Adipose tissue (tissue), 3 donors: Measurements from ENCODE around the gene RASGRF2. TPM values are rescaled to one million over a fixed set of nuclear protein-coding genes. Genes with fewer than 3 reads are reported as not detected.
"Not testable (repeated sequence)": the region's sequence is repeated elsewhere in the genome, so short reads cannot be mapped to it uniquely, and the experiment has no call there.

ENCODE experiments used
- H3K27ac ChIP-seq: one replicate; pipeline ENCODE4 v1.5.1; 2013; ENCODE audit warnings: low read depth, low read length
- WGBS, 3 donors: extraction: QIAGEN DNeasy Blood & Tissue Kit; methylation state at CpG; one replicate each; pipeline ENCODE4 v1.1.7; 2013; 5-methylcytosine and 5-hydroxymethylcytosine counted together
- polyA plus RNA-seq, 3 donors: library from polyadenylated mRNA; stranded (reverse); fragments of 200-250 nt; gene quantifications; one replicate each; pipeline ENCODE4 v1.2.3, GENCODE V29; 2013
- donor health status: healthy with polysubstance abuse.
- donor health status: Bipolar disorder and iron deficiency.
- donor health status: healthy.

Gene RASGRF2
- polyA plus RNA-seq, 3 donors: 0.78 to 12.6 (median 12.0) TPM

DNA sequence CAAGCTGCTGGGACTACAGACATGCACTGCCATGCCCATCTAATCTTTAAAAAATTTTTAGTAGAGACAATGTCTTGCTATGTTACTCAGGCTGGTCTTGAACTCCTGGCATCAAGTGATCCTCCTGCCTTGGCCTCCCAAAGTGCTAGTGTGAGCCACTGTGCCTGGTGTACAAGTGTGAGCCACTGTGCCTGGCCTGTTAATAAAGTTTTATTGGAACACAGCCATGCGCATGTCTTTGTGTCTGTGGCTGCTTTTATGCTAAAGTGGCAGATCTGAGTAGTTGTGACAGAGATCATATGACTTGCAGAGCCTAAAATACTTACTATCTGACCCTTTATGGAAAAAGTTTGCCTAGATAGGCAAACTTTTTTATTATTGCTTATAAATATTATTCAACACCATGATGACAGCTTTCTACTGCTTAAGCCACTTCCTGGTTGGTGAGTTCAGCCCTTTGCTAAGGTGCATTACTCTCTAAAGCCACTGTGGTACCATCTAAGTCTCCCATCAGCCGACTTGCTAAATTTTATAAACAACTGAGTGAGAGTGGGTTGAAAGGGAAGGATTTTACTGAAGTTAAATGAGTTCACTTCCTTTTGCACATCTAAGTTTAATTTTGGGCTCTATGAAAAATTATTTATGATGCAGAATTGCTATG lies 133.5 kb downstream of the RASGRF2 start:
- no peak overlapping the region for H3K27ac ChIP-seq
- 60 to 84% (median 80%) methylated on average over 2 of the region's 2 CpGs for WGBS, 3 donors

GRCh38 chr5:81095835-81096234 lies 135.7 kb downstream of the RASGRF2 start:
- WGBS, 3 donors: 88 to 100% (median 97%) methylated on average over 1 of the region's 1 CpG
- H3K27ac ChIP-seq: no peak overlapping the region

- H3K27ac ChIP-seq: no peak overlapping the region
- WGBS, 3 donors: 75 to 88% (median 85%) methylated on average over 3 of the region's 3 CpGs
Observed at GRCh38 chr5:81097713-81098112, 137.6 kb downstream of the RASGRF2 start.

DNA sequence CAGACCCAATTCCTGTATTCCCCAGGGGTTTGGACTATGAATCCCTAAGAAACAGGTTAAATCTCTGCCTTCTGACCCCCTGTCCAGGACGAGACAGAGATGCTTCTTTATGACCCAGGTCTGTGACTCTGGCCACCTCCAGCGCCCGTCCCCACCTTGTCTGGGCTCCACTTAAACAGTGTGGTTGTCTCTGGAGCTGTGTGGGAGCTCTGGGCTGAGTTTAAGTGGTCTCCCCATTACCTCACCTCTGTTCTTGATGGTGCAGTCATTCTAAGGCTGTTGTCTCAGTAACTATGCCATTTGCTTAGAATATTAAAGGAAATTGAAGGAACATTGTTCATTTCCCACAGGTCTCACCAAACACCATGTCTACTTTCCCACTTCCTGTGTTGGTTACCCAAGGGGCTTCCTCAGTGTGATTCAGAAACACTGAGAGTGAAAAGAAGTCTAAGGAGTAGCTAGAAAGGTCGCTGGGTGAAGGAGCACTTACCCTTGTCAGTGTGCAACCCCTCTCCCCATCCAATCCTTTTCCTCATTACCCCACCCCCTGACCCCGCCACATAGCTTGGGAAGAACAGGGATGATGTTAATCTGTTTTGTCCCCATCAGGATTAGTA lies 145.2 kb downstream of the RASGRF2 start:
- H3K27ac ChIP-seq: no peak overlapping the region
- 68 to 76% (median 70%) methylated on average over 5 of the region's 5 CpGs for WGBS, 3 donors

DNA sequence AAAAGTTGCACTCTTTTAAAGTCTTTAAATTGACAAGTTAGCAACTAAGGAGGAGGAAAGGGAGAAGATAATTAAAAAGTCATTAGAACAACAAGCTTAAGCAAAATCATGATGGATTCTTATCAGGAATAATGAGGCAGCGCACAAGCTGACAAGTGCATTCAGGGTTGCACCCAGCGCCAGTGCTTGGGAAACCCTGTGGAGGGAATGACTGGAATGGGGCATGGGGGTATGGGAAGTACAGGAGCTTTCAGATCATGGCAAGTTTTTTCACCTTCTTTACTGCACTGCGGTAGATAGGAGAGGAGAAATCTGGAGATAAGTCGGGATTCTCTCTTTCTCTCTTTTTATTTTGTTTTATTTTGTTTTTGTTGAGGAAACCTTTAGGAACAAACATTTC lies 155.1 kb downstream of the RASGRF2 start:
- H3K27ac ChIP-seq: no peak overlapping the region
- 56 to 65% (median 61%) methylated on average over 4 of the region's 4 CpGs for WGBS, 3 donors

- H3K27ac ChIP-seq: no peak overlapping the region
- 87 to 95% (median 93%) methylated on average over 3 of the region's 3 CpGs for WGBS, 3 donors
Observed at GRCh38 chr5:81117566-81117965, 157.4 kb downstream of the RASGRF2 start.

DNA sequence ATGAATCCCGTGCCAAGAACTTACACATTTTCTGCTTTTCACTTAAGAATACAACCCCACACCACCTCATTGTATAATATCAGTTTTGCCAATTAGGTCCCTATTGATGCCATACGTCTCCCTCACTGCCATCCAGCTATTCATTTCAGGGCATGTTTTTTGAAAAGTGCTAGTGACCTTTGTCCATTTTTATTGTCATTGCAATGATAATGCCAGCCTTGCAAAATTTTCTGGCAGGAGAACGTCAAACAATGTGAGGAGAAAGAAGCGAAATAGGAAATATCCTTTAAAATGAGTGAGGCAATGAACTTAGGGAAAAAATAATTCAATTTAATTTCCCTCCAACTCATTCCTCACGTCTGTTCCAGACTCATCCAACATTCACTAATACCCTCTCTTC lies 161.1 kb downstream of the RASGRF2 start:
- H3K27ac ChIP-seq: no peak overlapping the region
- WGBS, 3 donors: 52 to 75% (median 74%) methylated on average over 5 of the region's 5 CpGs

DNA sequence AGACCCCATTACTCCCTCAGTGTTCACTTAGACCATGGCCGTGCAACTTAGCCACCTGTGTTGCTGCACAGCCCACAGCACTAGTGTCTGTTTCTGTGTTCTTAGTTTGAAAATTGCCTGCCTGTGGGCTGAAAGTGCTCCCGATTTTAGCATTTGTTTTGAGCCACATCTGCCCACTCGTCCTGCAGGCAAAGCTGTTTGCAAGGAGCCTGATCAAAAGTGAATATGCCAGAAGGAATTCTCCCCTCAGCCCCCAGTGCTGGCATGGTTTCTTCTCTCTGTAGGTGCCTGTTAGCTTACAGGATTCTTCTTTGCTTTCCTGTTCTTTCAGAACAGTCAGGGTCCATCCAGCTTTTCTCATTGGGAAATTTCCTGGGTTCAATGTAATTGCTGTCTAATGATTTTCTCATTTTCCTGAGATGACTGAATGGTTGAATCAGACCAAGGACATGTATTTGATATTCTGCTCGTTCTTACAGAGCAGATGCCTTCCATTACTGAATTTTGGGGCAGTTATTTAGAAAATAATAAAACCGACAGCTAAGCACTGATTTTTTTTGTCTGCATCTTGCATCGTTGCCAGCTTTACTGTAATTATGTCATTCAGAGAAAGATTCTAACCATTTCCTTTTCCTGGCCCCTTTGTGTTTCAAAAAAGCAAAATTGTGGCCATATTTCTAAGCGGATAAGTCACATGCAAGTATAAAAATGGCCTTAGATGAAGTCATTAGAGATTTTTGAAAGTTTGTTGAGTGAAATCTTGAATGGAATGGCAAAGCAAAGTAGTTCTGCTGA lies 161.9 kb downstream of the RASGRF2 start:
- 56 to 59% (median 58%) methylated on average over 7 of the region's 7 CpGs for WGBS, 3 donors
- H3K27ac ChIP-seq: no peak overlapping the region

- WGBS, 3 donors: 70 to 83% (median 83%) methylated on average over 6 of the region's 6 CpGs
- H3K27ac ChIP-seq: not testable (repeated sequence)
Observed at GRCh38 chr5:81124689-81125088, 164.5 kb downstream of the RASGRF2 start.

GRCh38 chr5:81125959-81126358 lies 165.8 kb downstream of the RASGRF2 start:
- WGBS, 3 donors: 40 to 51% (median 41%) methylated on average over 7 of the region's 7 CpGs
- H3K27ac ChIP-seq: no peak overlapping the region

DNA sequence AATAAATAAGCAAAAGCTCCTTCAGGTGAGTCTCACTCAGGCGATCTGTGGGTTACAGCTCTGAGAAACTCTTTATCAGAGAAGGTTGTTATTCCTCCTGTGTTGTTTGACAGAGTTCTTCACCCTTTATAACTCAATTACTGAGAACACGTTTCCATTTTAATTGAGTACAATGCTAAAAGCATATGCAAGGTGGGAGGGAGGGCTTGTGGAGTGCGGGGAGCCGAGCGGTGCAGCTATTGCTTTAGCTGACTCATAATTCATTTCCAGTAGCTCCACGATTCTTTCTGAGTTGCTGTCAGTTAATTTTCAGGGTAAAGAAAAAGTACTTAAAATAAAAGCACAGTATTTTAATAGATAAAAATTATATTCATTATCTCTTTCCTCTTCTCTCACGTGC lies 168.3 kb downstream of the RASGRF2 start:
- 75 to 85% (median 84%) methylated on average over 7 of the region's 7 CpGs for WGBS, 3 donors
- no peak overlapping the region for H3K27ac ChIP-seq

GRCh38 chr5:81132381-81132780 lies 172.2 kb downstream of the RASGRF2 start:
- no peak overlapping the region for H3K27ac ChIP-seq
- WGBS, 3 donors: 44 to 79% (median 79%) methylated on average over 1 of the region's 1 CpG

- WGBS, 3 donors: 75 to 91% (median 80%) methylated on average over 2 of the region's 2 CpGs
- no peak overlapping the region for H3K27ac ChIP-seq
Observed at GRCh38 chr5:81134066-81134465, 173.9 kb downstream of the RASGRF2 start.

DNA sequence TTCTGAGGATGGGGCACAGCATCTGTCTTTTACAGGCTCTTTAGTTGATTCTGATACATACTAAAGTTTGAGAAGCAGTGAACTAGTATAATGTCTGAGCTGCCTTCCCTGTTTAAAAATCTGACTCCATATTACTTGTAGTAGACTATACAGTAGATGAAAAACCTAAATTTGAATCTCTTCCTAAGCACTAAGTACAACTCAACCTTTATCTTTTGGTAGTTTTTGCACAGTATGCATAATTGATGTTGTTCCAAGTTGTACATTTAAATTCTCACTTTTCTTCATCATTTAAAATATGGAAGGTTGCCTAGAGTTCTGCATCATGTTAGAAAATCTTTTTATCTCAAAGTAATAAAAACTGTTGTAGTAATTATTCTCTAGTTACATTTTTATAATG lies 174.4 kb downstream of the RASGRF2 start:
- H3K27ac ChIP-seq: no peak overlapping the region

- WGBS, 3 donors: 68 to 91% (median 91%) methylated on average over 3 of the region's 3 CpGs
Observed at GRCh38 chr5:81136557-81136956, 176.4 kb downstream of the RASGRF2 start.

DNA sequence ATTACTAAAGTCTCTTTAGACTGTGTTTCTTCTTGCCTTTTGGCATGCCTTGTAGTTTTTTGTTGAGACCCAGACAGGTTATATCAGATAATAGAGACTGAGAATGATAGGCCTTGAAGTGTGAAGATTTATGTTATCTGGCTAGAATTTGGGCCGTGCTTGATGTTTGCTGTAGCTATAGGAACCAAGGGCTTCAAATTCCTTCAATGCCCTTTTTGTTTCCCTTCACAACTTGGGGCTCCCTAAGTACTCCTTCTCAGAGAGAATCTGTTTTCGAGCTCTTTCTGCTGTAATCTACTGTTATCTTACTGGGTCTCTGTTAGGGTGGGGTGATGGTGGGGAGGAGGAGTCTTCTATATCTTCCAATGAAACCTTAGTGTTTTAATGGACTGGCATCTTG lies 177.7 kb downstream of the RASGRF2 start:
- no peak overlapping the region for H3K27ac ChIP-seq
- 47 to 98% (median 83%) methylated on average over 2 of the region's 2 CpGs for WGBS, 3 donors

More at GRCh38 chr5:81136557-81136956, 176.4 kb downstream of the RASGRF2 start:
- no peak overlapping the region for H3K27ac ChIP-seq

GRCh38 chr5:81140441-81140840 lies 180.3 kb downstream of the RASGRF2 start:
- no peak overlapping the region for H3K27ac ChIP-seq
- WGBS, 3 donors: 48 to 72% (median 53%) methylated on average over 4 of the region's 4 CpGs

DNA sequence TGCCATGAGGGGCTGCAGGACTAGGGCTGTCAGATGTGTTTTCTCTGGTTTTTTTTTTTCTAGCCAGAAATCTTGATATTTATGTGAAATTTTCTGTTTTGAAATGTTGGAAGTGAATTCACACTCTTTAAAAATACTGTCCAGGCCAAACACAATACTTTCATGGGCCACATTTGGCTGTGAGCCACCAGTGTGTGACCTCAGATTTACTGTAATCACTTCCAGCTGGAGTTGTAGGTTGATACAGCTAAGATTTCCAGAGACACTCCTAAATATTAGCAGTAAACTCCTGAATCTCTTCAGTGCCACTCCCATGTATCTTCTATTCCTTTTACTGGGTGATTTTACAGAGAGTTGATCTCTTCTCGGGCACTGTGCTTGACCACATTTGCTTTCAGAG lies 180.8 kb downstream of the RASGRF2 start:
- 42 to 76% (median 47%) methylated on average over 1 of the region's 1 CpG for WGBS, 3 donors
- no peak overlapping the region for H3K27ac ChIP-seq

DNA sequence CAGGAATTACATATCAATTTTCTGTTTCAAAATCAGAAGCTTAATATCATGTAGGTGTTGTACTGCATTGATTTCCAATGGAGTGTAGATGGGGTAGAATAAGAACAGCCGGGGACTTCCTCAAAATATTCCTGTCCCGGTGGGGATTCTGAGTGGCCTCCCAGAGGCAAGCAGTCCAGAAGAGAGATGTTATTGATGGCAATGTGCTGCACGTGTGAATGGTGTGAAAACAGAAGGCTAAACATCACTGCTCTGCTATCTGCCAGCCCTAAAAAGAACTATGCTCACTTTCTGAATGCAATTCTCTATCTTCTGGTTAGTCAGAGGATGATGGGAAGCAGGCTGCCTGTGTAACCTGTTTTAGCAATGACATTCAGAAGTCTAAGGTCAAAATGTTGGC lies 181.9 kb downstream of the RASGRF2 start:
- 71 to 83% (median 82%) methylated on average over 3 of the region's 3 CpGs for WGBS, 3 donors
- H3K27ac ChIP-seq: no peak overlapping the region
